GM12873 (cell line): ENCODE results near the gene OPHN1.

Experiments used
- CTCF ChIP-seq: IDR thresholded peaks from 2 replicates; pipeline ENCODE4 v1.5.1; 2012; ENCODE audit warnings: low read depth, mild to moderate bottlenecking, moderate library complexity, low read length, control low read depth; ENCODE audit not compliant: insufficient read depth; ENCODE audit errors: missing control alignments

The OPHN1 gene

GRCh38 chrX:68365341-68365740, 68.0 kb downstream of the OPHN1 start:
- TF ChIP-seq CTCF: no peak

- no peak for TF ChIP-seq CTCF
Measured at GRCh38 chrX:68363984-68364383, 69.3 kb downstream of the OPHN1 start.

GRCh38 chrX:68358679-68359078, 74.6 kb downstream of the OPHN1 start:
- no peak for TF ChIP-seq CTCF

- TF ChIP-seq CTCF: no peak
Measured at GRCh38 chrX:68355629-68355920, 77.7 kb downstream of the OPHN1 start.

GRCh38 chrX:68354879-68355628, 78.2 kb downstream of the OPHN1 start:
- no peak for TF ChIP-seq CTCF

GRCh38 chrX:68345025-68345424, 88.3 kb downstream of the OPHN1 start:
- TF ChIP-seq CTCF: no peak

GRCh38 chrX:68343551-68343950, 89.7 kb downstream of the OPHN1 start:
- no peak for TF ChIP-seq CTCF

GRCh38 chrX:68332201-68332731, 101.0 kb downstream of the OPHN1 start:
- no peak for TF ChIP-seq CTCF
